ENCODE measurements around the gene KRT7.

Gene KRT7

DNA sequence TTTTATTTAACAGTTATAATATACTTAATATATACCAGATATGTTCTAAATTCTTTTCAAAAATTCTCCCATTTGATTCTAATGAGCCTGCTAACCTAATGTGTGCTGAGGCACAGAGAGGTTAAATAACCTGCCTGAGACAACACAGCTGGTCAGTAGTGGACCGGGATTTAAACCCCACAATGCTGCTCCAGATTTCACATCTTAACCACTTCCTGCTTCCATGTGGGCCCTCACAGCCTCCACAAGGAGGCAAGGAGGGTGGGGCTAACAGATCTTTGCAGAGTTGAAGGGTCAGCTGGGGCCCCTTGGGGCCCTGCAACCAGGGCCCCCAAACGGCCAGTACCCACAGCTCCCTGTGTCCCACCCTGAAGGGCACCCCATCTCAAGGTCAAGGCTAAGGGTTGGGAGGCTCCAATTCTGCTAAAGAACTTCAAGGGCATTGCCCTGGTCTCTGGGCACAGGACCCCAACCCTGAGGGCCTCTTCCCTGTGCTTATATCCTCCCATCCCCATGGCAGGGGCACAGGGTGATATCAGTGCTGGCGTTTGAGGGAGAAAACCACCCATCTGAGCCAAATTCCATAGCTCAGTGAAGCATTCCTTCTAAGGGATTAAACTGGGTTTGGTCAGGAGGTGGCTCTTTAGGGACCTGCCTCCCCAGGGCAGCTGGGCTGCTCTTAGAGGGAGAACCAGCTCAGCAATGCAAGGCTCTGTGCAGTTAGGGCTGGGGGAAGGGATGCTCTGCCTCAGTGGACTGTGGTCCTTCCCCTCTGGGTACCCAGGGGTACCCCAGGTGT, 43.5 kb upstream of the KRT7 start:
- no peaks in the 10 kb centered on the region for H3K36me3 ChIP-seq (ENCODE audit: control insufficient read depth, low read length)
- H3K27ac ChIP-seq (ENCODE audit: low read depth, low read length), result no peak overlapping the region
- 0 out of 2 replicates have a peak, but pooled peaks cover 2% of the 10 kb centered on the region for H3K27me3 ChIP-seq (ENCODE audit: control insufficient read depth, low read length)
- H3K4me3 ChIP-seq (ENCODE audit: low read length), result no peak overlapping the region
- TF ChIP-seq EZH2phosphoT487 (IDR thresholded peaks at IDR 0.05; ENCODE audit: borderline replicate concordance, low read length), result no peak
- TF ChIP-seq, protein P1, sequence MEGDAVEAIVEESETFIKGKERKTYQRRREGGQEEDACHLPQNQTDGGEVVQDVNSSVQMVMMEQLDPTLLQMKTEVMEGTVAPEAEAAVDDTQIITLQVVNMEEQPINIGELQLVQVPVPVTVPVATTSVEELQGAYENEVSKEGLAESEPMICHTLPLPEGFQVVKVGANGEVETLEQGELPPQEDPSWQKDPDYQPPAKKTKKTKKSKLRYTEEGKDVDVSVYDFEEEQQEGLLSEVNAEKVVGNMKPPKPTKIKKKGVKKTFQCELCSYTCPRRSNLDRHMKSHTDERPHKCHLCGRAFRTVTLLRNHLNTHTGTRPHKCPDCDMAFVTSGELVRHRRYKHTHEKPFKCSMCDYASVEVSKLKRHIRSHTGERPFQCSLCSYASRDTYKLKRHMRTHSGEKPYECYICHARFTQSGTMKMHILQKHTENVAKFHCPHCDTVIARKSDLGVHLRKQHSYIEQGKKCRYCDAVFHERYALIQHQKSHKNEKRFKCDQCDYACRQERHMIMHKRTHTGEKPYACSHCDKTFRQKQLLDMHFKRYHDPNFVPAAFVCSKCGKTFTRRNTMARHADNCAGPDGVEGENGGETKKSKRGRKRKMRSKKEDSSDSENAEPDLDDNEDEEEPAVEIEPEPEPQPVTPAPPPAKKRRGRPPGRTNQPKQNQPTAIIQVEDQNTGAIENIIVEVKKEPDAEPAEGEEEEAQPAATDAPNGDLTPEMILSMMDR (IDR thresholded peaks at IDR 0.05; ENCODE audit: low read depth, low read length, poor library complexity, severe bottlenecking), result no peak
- H3K79me2 ChIP-seq (ENCODE audit: control insufficient read depth, low read length), result no peaks in the 10 kb centered on the region
- H3K9me3 ChIP-seq (ENCODE audit: control insufficient read depth, insufficient read depth, low read length), result no peaks in the 10 kb centered on the region
- no peaks in the 10 kb centered on the region for H3K9me2 ChIP-seq (replicated peaks; ENCODE audit: control insufficient read depth, low read length)
- H3F3A ChIP-seq (ENCODE audit: control insufficient read depth, insufficient read depth), result no peaks in the 10 kb centered on the region
- H3K4me1 ChIP-seq (ENCODE audit: control insufficient read depth, low read length), result no peaks in the 10 kb centered on the region
- H4K20me1 ChIP-seq (ENCODE audit: control insufficient read depth, insufficient read depth, low read depth, low read length), result no peaks in the 10 kb centered on the region
- H3K4me2 ChIP-seq (ENCODE audit: low read length), result no peak overlapping the region

DNA sequence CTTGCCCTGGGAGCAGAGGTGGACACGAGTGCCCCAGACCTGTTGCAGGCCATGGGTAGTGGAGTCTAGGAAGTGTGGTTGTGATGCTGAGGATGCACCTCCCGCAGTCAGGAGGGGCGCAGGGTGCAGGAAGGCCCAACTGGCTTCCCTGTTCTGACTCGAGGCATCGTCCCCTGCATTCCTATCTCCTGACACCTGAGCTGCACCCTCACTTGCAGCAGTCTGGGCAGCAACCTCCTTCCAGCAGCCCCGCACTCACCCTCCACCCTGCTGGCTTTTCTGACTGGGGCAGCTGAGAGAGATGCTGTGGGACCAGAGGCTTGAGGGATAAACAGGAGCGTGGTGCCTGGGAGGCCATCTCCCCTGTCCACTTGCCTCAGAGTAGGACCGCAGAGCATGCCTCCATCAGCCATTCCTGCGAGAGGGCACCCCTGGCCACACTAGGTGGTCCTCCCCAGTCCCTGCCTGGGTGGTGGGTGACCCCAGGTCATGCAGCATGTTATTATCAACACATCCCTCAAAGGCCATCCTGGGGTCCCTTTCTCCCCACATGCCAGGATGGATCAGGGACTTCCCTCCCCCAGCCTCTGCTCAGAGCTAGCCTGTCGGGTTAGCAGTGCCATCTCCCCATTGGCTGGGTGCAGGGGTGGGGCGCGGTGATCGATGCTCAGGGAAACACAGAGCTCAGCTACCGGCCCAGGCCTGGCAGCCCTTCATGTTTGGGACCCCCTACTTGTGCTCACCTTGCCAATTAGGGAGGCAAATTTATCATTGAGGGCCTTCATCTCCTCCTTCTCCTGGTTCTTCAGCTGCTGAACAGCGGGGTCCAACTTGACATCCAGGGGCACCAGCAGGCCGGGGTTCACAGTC, 41.9 kb upstream of the KRT7 start:
- H3K4me2 ChIP-seq (ENCODE audit: low read length), result no peak overlapping the region
- H3K79me2 ChIP-seq (ENCODE audit: control insufficient read depth, low read length), result no peaks in the 10 kb centered on the region
- no peaks in the 10 kb centered on the region for H3K9me2 ChIP-seq (replicated peaks; ENCODE audit: control insufficient read depth, low read length)
- TF ChIP-seq, protein P1 (IDR thresholded peaks at IDR 0.05; ENCODE audit: low read depth, low read length, poor library complexity, severe bottlenecking), result no peak
- TF ChIP-seq EZH2phosphoT487 (IDR thresholded peaks at IDR 0.05; ENCODE audit: borderline replicate concordance, low read length), result no peak
- H3K4me3 ChIP-seq (ENCODE audit: low read length), result no peak overlapping the region
- H3K27ac ChIP-seq (ENCODE audit: low read depth, low read length), result no peak overlapping the region
- H4K20me1 ChIP-seq (ENCODE audit: control insufficient read depth, insufficient read depth, low read depth, low read length), result no peaks in the 10 kb centered on the region
- no peaks in the 10 kb centered on the region for H3K9me3 ChIP-seq (ENCODE audit: control insufficient read depth, insufficient read depth, low read length)
- no peaks in the 10 kb centered on the region for H3K36me3 ChIP-seq (ENCODE audit: control insufficient read depth, low read length)
- H3K4me1 ChIP-seq (ENCODE audit: control insufficient read depth, low read length), result no peaks in the 10 kb centered on the region
- no peaks in the 10 kb centered on the region for H3F3A ChIP-seq (ENCODE audit: control insufficient read depth, insufficient read depth)
- H3K27me3 ChIP-seq (ENCODE audit: control insufficient read depth, low read length), result 0 out of 2 replicates have a peak, but pooled peaks cover 2% of the 10 kb centered on the region

- Histone ChIP-seq H3K79me2 (ENCODE audit: control insufficient read depth, low read length) (no peaks in the 10 kb centered on the region), H3K4me3 (ENCODE audit: low read length) (no peak within 1 kb of the TSS), H3K27ac (ENCODE audit: low read depth, low read length) (no peak within 1 kb of the TSS), H3K4me1 (ENCODE audit: control insufficient read depth, low read length) (no peaks in the 10 kb centered on the region), H4K20me1 (ENCODE audit: control insufficient read depth, insufficient read depth, low read depth, low read length) (no peaks in the 10 kb centered on the region), H3K9me3 (ENCODE audit: control insufficient read depth, insufficient read depth, low read length) (no peaks in the 10 kb centered on the region), H3K9me2 (replicated peaks; ENCODE audit: control insufficient read depth, low read length) (no peaks in the 10 kb centered on the region), H3F3A (ENCODE audit: control insufficient read depth, insufficient read depth) (no peaks in the 10 kb centered on the region), H3K4me2 (ENCODE audit: low read length) (no peak within 1 kb of the TSS), H3K27me3 (ENCODE audit: control insufficient read depth, low read length) (0 out of 2 replicates have a peak, but pooled peaks cover 2% of the 10 kb centered on the region), H3K36me3 (ENCODE audit: control insufficient read depth, low read length) (no peaks in the 10 kb centered on the region)
- TF ChIP-seq, protein P1 (IDR thresholded peaks at IDR 0.05; ENCODE audit: low read depth, low read length, poor library complexity, severe bottlenecking), result no peak
- TF ChIP-seq EZH2phosphoT487 (IDR thresholded peaks at IDR 0.05; ENCODE audit: borderline replicate concordance, low read length), result no peak
These were observed 40.9 kb upstream of the KRT7 start, which contains the start of gene KRT80 for GRCh38 chr12:52191841-52192791. TSS of gene KRT80 (minus strand) at chr12:52192014. CDS start at chr12:52191902, 112 bp downstream.
